ENCODE measurements around the gene ITGA11. TPM values are rescaled to one million over a fixed set of nuclear protein-coding genes. Genes with fewer than 3 reads are reported as not detected.

ITGA11 gene
- total RNA-seq, 4 donors from 2014 or later = 3.3 to 15.8 (median 8.6) TPM

DNA sequence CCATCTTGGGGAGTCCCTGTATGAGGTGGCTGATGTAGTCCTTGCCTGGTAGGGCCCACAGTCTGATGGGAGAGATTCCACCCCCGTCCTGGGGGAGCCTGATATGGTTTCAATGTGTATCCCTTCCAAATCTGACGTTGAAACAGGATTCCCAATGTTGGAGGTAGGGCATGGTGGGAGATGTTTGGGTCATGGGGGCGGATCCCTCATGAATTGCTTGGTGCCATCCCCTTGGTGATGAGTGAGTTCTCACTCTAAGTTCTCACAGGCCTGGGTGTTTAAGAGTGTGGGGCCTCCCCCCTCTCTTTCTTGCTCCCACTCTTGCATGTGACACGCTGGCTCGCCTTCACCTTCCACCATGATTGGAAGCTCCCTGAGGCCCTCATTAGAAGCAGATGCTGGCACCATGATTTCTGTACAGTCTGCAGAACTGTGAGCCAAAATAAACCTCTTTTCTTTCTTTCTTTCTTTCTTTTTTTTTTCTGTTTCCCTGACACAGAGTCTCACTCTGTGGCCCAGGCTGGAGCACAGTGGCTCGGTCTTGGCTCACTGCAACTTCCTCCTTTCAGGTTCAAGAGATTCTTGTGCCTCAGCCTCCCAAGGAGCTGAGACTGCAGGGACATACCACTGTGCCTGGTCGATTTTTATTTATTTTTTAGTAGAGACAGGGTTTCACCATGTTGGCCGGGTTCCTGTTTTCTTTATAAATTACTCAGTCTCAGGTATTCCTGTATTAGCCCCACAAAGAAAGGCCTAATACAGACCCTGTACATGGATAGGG, 28.6 kb downstream of the ITGA11 start:
- H3K27me3 ChIP-seq = no peaks in the 10 kb centered on the region
- TF ChIP-seq, protein P1, sequence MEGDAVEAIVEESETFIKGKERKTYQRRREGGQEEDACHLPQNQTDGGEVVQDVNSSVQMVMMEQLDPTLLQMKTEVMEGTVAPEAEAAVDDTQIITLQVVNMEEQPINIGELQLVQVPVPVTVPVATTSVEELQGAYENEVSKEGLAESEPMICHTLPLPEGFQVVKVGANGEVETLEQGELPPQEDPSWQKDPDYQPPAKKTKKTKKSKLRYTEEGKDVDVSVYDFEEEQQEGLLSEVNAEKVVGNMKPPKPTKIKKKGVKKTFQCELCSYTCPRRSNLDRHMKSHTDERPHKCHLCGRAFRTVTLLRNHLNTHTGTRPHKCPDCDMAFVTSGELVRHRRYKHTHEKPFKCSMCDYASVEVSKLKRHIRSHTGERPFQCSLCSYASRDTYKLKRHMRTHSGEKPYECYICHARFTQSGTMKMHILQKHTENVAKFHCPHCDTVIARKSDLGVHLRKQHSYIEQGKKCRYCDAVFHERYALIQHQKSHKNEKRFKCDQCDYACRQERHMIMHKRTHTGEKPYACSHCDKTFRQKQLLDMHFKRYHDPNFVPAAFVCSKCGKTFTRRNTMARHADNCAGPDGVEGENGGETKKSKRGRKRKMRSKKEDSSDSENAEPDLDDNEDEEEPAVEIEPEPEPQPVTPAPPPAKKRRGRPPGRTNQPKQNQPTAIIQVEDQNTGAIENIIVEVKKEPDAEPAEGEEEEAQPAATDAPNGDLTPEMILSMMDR (IDR thresholded peaks at IDR 0.05) = no peak
- TF ChIP-seq POLR2A (IDR thresholded peaks at IDR 0.05; ENCODE audit: low read depth) (no peak), EP300 (IDR thresholded peaks at IDR 0.05) (no peak), POLR2AphosphoS5 (IDR thresholded peaks at IDR 0.05) (no peak)
- WGBS = 85% methylated on average over 7 of the region's 8 CpGs

DNA sequence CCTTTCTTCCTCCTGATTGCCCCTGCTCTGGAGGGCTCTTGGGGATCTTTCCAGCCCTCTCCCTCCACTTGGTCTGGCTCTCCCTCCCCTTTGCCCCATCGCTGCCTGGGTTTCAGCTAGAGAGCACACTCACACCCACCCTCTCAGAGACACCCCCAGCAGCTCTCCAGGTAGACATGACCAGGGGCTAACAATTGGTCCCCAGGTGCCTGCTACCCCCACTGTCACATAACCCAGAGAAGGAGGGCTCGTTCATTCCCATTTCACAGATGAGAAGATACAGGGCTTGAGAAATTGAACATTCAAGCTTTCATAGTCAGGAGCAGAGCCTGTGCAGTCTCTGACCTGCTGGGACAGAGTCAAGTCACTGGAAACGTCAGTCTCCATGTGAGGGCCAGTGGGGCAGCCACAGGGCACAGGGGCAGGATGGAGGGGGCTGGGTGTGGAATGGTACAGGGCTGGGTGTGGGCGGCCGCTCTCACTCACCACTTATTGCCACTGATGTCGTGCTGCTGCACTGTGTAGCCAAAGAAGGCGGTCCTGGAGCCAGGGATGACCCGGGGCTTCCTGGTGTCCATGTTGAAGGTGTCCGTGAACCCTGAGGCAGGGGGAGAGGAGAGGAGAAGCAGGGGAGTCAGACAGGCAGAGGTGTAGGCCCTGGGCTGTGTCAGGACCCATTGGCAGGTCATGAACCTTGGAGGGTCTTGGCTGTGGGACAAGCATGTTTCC, 29.4 kb downstream of the ITGA11 start:
- no peaks in the 10 kb centered on the region for H3K4me1 ChIP-seq
- H3K27me3 ChIP-seq = no peaks in the 10 kb centered on the region
- peak; percentile 81 for DNase-seq (ENCODE audit: extremely low spot score)
- 92% methylated on average over 9 of the region's 9 CpGs for WGBS
- intact Hi-C loops (cut with DNase I) = no loop called here
- H3K27ac ChIP-seq (replicated peaks in 1 of 4) = no peak overlapping the region
- no peak for TF ChIP-seq EP300 (IDR thresholded peaks at IDR 0.05)
- no peak for TF ChIP-seq POLR2A (IDR thresholded peaks at IDR 0.05; ENCODE audit: low read depth)
- TF ChIP-seq POLR2AphosphoS5 (IDR thresholded peaks at IDR 0.05) = no peak
- TF ChIP-seq, protein P1 (IDR thresholded peaks at IDR 0.05) = no peak
- no peak overlapping the region for H3K4me3 ChIP-seq
- no peaks in the 10 kb centered on the region for H3K36me3 ChIP-seq
- H3K9me3 ChIP-seq = peaks cover 0 to 11% (median 0%) of the 10 kb centered on the region in 4 donors

More for the DNA sequence above, 28.6 kb downstream of the ITGA11 start:
- no peak overlapping the region for H3K4me3 ChIP-seq
- intact Hi-C loops (cut with DNase I) = no loop called here
- H3K4me1 ChIP-seq = no peaks in the 10 kb centered on the region
- no peak for DNase-seq (ENCODE audit: extremely low spot score)
- peaks cover 0 to 11% (median 0%) of the 10 kb centered on the region in 4 donors for H3K9me3 ChIP-seq
- H3K27ac ChIP-seq (replicated peaks in 1 of 4) = no peak overlapping the region
- H3K36me3 ChIP-seq = no peaks in the 10 kb centered on the region

DNA sequence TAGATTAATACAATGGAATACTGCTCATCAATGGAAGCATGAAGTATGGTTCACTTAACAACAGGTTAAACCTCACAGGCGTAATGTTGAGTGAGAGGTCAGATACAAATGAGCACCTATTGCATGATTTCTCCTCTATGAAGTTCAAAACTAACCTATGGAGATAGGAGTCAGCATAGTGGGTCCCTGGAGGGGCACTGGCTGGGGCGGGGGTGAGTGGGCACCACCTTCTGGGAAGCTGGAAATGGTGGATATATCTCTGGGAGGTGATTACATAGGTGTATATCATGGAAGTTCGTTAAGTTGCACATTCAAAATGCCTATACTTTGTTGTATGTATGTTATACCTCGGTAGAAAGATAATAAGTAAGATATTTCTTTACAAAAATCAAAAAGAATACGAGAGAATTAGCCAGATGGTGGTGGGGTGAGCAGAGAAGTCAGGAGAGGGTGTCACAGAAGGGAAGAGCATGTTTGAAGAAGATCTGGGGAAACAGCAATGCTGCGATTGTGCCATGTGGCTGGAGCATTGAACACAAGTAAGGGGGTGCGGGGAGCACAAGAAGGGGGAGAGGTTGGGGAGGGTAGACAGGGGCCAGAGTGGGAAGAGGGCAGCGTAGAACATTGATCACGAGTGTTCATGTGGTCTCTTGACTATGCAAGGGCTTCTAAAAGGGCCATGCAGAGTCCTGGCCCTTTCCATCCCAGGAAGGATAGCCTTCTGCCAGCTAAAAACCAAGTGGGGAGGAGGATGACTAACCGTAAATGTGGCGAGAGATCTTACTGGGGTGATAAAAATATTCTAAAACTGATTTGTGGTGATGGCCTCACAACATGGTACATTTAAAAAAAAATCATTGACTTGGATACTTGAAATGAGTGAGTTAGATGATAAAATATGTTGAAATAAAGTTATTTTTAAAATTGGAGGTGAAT, 30.2 kb downstream of the ITGA11 start:
- intact Hi-C loops (cut with DNase I) = no loop called here
- no peak overlapping the region for H3K4me3 ChIP-seq
- H3K27ac ChIP-seq (replicated peaks in 1 of 4) = no peak overlapping the region
- H3K36me3 ChIP-seq = no peaks in the 10 kb centered on the region
- peak; percentile 62 for DNase-seq (ENCODE audit: extremely low spot score)
- WGBS = 78% methylated on average over 11 of the region's 11 CpGs
- no peaks in the 10 kb centered on the region for H3K27me3 ChIP-seq
- TF ChIP-seq POLR2AphosphoS5 (IDR thresholded peaks at IDR 0.05) (no peak), POLR2A (IDR thresholded peaks at IDR 0.05; ENCODE audit: low read depth) (no peak), EP300 (IDR thresholded peaks at IDR 0.05) (no peak)
- TF ChIP-seq, protein P1 (IDR thresholded peaks at IDR 0.05) = no peak
- no peaks in the 10 kb centered on the region for H3K4me1 ChIP-seq
- peaks cover 0 to 11% (median 0%) of the 10 kb centered on the region in 4 donors for H3K9me3 ChIP-seq

GRCh38 chr15:68400066-68400456, 31.9 kb downstream of the ITGA11 start:
- H3K36me3 ChIP-seq = no peaks in the 10 kb centered on the region
- no peak overlapping the region for H3K27ac ChIP-seq (replicated peaks in 1 of 4)
- 86% methylated on average over 1 of the region's 1 CpG for WGBS
- no peaks in the 10 kb centered on the region for H3K27me3 ChIP-seq
- H3K4me3 ChIP-seq = no peak overlapping the region
- H3K9me3 ChIP-seq = peaks cover 0 to 11% (median 2%) of the 10 kb centered on the region in 4 donors
- no peak for TF ChIP-seq EP300 (IDR thresholded peaks at IDR 0.05)
- no peak for TF ChIP-seq POLR2AphosphoS5 (IDR thresholded peaks at IDR 0.05)
- TF ChIP-seq, protein P1 (IDR thresholded peaks at IDR 0.05) = no peak
- no peak for TF ChIP-seq POLR2A (IDR thresholded peaks at IDR 0.05; ENCODE audit: low read depth)
- no peaks in the 10 kb centered on the region for H3K4me1 ChIP-seq
- intact Hi-C loops (cut with DNase I) = no loop called here
- no peak for DNase-seq (ENCODE audit: extremely low spot score)
